SK-N-SH treated with all-trans-retinoic acid at 6 μM for 48 hours (cell line): ENCODE measurements around the gene CDK12.

Source experiments
- ATAC-seq: fragments of 200-7000 bp; cut with Tn5 transposase; 3 replicates; pipeline ENCODE4 v1.9.1; 2020; ENCODE audit warnings: mild to moderate bottlenecking, moderate library complexity
- BACH2 ChIP-seq: fragments of 250-450 bp; sonication (Bioruptor Pico); IDR thresholded peaks from 2 replicates; pipeline ENCODE4 v1.9.0; 2021; ENCODE audit warnings: mild to moderate bottlenecking, borderline replicate concordance
- CREB5 ChIP-seq: fragments of 250-450 bp; sonication (Bioruptor Pico); IDR thresholded peaks from 2 replicates; pipeline ENCODE4 v1.5.1; 2020; ENCODE audit warnings: low read depth, mild to moderate bottlenecking, moderate library complexity
- CSDC2 ChIP-seq: fragments of 250-450 bp; sonication (Bioruptor Pico); IDR thresholded peaks from 2 replicates; pipeline ENCODE4 v1.5.0; 2020; ENCODE audit warnings: mild to moderate bottlenecking, moderate library complexity
- ESRRG ChIP-seq: fragments of 250-450 bp; sonication (Bioruptor Pico); IDR thresholded peaks from 2 replicates; pipeline ENCODE4 v1.6.1; 2021; ENCODE audit warnings: mild to moderate bottlenecking
- GLIS3 ChIP-seq: fragments of 250-450 bp; sonication (Bioruptor Pico); IDR thresholded peaks from 2 replicates; pipeline ENCODE4 v1.5.0; 2020; ENCODE audit warnings: mild to moderate bottlenecking, moderate library complexity
- ISL1 ChIP-seq: fragments of 250-450 bp; sonication (Bioruptor Pico); IDR thresholded peaks from 2 replicates; pipeline ENCODE4 v2.1.2; 2022; ENCODE audit warnings: mild to moderate bottlenecking, moderate library complexity
- PATZ1 ChIP-seq: fragments of 250-450 bp; sonication (Bioruptor Pico); IDR thresholded peaks from 2 replicates; pipeline ENCODE4 v1.8.0; 2020; ENCODE audit warnings: mild to moderate bottlenecking, moderate library complexity, borderline replicate concordance
- PPARA ChIP-seq: fragments of 250-450 bp; sonication (Bioruptor Pico); IDR thresholded peaks from 2 replicates; pipeline ENCODE4 v1.5.0; 2020; ENCODE audit warnings: mild to moderate bottlenecking, borderline replicate concordance
- RARB ChIP-seq: fragments of 250-450 bp; sonication (Bioruptor Pico); IDR thresholded peaks from 2 replicates; pipeline ENCODE4 v1.8.0; 2021; ENCODE audit warnings: mild to moderate bottlenecking, moderate library complexity
- SNAI2 ChIP-seq: fragments of 250-450 bp; sonication (Bioruptor Pico); IDR thresholded peaks from 2 replicates; pipeline ENCODE4 v1.5.0; 2020; ENCODE audit warnings: mild to moderate bottlenecking, moderate library complexity
- TCF4 ChIP-seq: fragments of 250-450 bp; sonication (Bioruptor Pico); IDR thresholded peaks from 2 replicates; pipeline ENCODE4 v1.8.0; 2021; ENCODE audit warnings: mild to moderate bottlenecking, moderate library complexity, borderline replicate concordance
- TOX ChIP-seq: fragments of 250-450 bp; sonication (Bioruptor Pico); IDR thresholded peaks from 2 replicates; pipeline ENCODE4 v1.8.0; 2021; ENCODE audit warnings: mild to moderate bottlenecking, moderate library complexity, borderline replicate concordance
- TSHZ2 ChIP-seq: fragments of 250-450 bp; sonication (Bioruptor Pico); IDR thresholded peaks from 2 replicates; pipeline ENCODE4 v1.5.0; 2020; ENCODE audit warnings: mild to moderate bottlenecking, moderate library complexity
- ZFP30 ChIP-seq: fragments of 450-650 bp; formaldehyde crosslinking; IDR thresholded peaks from 2 replicates; pipeline ENCODE4 v1.5.0; 2022; ENCODE audit warnings: mild to moderate bottlenecking, moderate library complexity
- ZNF565 ChIP-seq: fragments of 450-650 bp; formaldehyde crosslinking; conservative IDR thresholded peaks from 2 replicates; pipeline ENCODE4 v1.5.0; 2020; ENCODE audit warnings: low read depth, mild to moderate bottlenecking, moderate library complexity
- ZNF8 ChIP-seq: fragments of 450-650 bp; formaldehyde crosslinking; IDR thresholded peaks from 2 replicates; pipeline ENCODE4 v1.5.0; 2020; ENCODE audit warnings: mild to moderate bottlenecking, moderate library complexity
- TF ChIP-seq, protein P1 (sequence below): fragments of 250-450 bp; sonication (Bioruptor Pico); IDR thresholded peaks from 2 replicates; pipeline ENCODE4 v1.5.1; 2021; ENCODE audit warnings: mild to moderate bottlenecking, moderate library complexity

Gene CDK12

GRCh38 chr17:39527220-39527813 lies 66.0 kb downstream of the CDK12 start (continued):
- no peak for TF ChIP-seq TSHZ2 (CRISPR knock-in tag)
- TF ChIP-seq, all 23 proteins: peak for 0

GRCh38 chr17:39529455-39529854 lies 68.2 kb downstream of the CDK12 start:
- no peak for TF ChIP-seq ZFP30 (CRISPR knock-in tag)
- TF ChIP-seq, protein P1, sequence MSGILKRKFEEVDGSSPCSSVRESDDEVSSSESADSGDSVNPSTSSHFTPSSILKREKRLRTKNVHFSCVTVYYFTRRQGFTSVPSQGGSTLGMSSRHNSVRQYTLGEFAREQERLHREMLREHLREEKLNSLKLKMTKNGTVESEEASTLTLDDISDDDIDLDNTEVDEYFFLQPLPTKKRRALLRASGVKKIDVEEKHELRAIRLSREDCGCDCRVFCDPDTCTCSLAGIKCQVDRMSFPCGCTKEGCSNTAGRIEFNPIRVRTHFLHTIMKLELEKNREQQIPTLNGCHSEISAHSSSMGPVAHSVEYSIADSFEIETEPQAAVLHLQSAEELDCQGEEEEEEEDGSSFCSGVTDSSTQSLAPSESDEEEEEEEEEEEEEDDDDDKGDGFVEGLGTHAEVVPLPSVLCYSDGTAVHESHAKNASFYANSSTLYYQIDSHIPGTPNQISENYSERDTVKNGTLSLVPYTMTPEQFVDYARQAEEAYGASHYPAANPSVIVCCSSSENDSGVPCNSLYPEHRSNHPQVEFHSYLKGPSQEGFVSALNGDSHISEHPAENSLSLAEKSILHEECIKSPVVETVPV (CRISPR knock-in tag), result no peak
- TF ChIP-seq PPARA (CRISPR knock-in tag), result no peak
- TF ChIP-seq CREB5, result no peak
- TF ChIP-seq GLIS3 (CRISPR knock-in tag), result no peak
- TF ChIP-seq CSDC2 (CRISPR knock-in tag), result no peak
- TF ChIP-seq RARB (CRISPR knock-in tag), result no peak
- no peak for TF ChIP-seq PATZ1 (CRISPR knock-in tag)
- no peak for TF ChIP-seq TSHZ2 (CRISPR knock-in tag)
- no peak for ATAC-seq

DNA sequence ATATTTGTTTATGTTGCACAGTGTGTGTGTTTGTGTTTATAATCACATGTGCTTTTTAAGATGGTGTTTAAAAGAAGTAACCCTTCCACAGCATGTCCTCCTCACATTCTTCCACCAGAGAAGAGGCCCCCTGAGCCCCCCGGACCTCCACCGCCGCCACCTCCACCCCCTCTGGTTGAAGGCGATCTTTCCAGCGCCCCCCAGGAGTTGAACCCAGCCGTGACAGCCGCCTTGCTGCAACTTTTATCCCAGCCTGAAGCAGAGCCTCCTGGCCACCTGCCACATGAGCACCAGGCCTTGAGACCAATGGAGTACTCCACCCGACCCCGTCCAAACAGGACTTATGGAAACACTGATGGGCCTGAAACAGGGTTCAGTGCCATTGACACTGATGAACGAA lies 69.2 kb downstream of the CDK12 start:
- ATAC-seq, result no peak
- TF ChIP-seq RARB (CRISPR knock-in tag), result no peak
- no peak for TF ChIP-seq TCF4 (CRISPR knock-in tag)
- no peak for TF ChIP-seq TOX (CRISPR knock-in tag)
- no peak for TF ChIP-seq BACH2
- TF ChIP-seq PATZ1 (CRISPR knock-in tag), result no peak
- TF ChIP-seq TSHZ2 (CRISPR knock-in tag), result no peak
- no peak for TF ChIP-seq GLIS3 (CRISPR knock-in tag)
- TF ChIP-seq, protein P1 (CRISPR knock-in tag), result no peak
- no peak for TF ChIP-seq ZNF8 (CRISPR knock-in tag)
- TF ChIP-seq SNAI2 (CRISPR knock-in tag), result no peak
- TF ChIP-seq CREB5, result no peak
- no peak for TF ChIP-seq ZNF565 (CRISPR knock-in tag)
- TF ChIP-seq ISL1 (CRISPR knock-in tag), result no peak
- no peak for TF ChIP-seq ESRRG (CRISPR knock-in tag)
- TF ChIP-seq PPARA (CRISPR knock-in tag), result no peak
